Stimulated activated CD8-positive, alpha-beta memory T cell treated with anti-CD3 and anti-CD28 coated beads, Interleukin-4, amount 100 ng/mL, for 24 hours (primary cell): ENCODE measurements around the gene CTTNBP2.

Source experiments
- DNase-seq: peaks from one replicate; pipeline ENCODE4 v3.0.0-alpha.2; 2020; ENCODE audit warnings: low read depth

Gene CTTNBP2

DNA sequence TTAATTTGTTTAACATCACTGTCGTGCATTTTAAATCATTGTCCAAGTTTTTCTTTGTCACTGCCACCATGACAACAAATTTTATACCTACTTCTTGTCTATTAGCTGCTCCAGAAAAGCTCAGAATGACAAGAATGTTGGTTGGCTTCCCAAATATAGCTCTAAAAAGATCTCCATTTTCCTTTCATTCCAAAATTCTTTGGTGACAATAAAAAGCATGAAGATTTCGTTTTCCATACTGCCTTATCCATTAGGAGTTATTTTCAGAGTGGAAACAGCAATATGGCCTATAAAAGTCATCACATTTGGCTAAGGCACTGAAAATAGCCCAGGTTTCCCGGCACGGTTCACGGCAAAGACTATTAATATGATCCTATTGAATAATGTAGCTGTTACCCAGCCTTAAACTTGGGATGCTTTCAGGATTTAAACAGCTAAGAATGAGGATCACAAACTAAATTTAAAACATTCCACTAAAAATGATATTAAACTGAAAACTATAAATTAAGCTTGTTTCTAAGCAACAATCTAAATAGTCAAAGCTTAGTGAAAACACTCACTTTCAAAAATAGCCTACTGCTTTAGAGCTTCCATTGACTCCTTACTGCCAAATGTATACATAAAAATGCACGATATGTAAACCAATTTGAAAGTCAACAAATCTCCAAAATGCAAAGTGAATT lies 2.7 kb downstream of the CTTNBP2 start:
- DNase-seq: no peak

DNA sequence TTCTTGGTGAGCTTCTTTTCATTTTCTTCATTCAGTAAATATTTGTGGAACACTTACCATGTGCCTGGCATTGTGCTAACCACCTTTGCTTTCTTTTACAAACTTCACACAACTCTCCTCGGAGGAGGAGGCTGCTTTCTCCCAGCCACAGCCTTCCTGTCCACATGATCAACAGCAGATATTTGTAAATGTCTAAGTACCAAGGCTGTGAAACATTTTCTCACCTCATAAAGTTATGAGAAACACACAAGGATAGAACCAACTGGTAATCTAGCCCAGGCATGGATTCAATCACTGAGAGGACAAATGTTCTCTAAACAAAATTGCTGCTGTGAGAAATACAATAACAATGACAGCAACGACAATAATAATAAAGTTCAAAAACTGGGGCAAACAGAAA lies 3.9 kb downstream of the CTTNBP2 start:
- no peak for DNase-seq

DNA sequence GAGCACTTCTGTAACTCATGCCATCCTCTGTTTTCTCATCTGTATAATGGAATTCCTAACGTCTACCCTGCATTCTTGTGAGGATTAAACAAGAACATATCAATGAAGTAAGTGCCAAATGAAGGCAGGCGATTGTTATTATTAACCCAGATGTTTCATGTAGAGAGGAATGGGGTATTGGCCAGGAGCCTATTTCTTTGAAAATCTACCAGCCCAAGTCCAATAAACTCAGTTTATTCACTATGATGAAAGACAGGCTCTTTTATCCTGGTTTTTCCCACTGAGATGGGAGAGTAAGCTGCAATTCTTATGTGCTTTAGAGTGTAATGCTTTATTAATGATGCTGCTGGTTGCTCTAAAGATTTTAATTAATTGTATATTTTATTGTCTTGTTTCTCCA lies 9.6 kb downstream of the CTTNBP2 start:
- DNase-seq: no peak

DNA sequence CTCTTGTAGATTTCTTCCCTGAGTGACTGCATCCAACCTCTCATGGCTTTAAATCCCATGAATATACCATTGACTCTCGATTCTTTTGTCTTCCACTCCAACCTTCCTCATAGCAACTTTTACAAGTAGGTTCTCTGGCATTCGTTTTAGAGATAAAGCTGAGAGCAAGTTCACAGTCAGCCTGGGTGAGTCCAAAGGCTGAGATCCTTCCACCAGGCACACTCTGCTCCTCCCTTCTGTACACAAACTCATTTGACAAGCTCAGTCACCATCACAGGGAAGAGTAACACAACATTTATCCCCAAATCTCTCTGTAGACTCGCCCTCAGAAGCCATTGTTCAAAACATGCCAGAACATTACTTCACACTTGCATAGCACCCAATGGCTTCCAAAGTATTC lies 10.9 kb downstream of the CTTNBP2 start:
- DNase-seq: no peak

DNA sequence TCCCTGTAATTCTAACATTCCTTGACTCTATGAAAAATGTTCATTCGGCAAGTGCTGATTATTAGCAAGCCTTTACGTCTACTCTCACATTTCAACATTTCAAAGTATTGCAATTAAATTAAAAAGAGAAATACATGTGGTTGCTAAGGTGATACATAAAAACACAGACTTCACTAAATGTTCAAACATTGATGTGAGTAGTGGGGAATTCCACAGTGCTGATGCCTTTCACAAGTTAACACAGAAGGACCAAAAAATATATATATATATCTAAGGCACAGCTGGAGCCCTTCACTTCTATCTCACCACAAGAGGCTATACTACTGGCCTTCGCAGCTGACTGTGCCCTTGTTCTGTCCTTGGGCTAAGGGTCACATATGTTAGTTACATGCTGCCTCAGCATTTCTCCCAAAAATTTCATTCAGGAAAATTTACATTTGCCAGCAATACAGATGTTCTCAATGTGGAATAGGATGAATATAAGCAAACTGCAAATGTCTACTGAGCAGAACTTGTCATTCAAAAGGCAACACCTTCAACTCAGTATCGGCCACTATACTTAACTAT lies 13.9 kb downstream of the CTTNBP2 start:
- no peak for DNase-seq

DNA sequence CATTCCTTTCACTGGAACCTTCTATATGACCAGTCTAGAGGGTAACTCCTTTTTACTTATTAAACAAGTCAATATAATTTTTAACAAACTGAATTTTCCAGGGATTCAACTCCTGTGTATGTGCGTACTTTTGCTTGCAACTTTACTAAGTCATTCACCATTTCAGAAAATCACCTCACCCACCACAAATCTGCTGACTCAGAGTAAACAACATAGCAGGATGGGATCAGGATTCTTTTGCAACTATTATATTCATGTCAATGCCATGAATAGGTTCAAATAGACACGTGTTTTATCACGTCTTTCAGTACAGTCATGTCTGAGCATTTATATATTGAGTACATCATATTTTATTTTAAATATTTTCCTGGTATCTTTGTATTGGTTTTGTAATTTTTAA lies 14.5 kb downstream of the CTTNBP2 start:
- no peak for DNase-seq

DNA sequence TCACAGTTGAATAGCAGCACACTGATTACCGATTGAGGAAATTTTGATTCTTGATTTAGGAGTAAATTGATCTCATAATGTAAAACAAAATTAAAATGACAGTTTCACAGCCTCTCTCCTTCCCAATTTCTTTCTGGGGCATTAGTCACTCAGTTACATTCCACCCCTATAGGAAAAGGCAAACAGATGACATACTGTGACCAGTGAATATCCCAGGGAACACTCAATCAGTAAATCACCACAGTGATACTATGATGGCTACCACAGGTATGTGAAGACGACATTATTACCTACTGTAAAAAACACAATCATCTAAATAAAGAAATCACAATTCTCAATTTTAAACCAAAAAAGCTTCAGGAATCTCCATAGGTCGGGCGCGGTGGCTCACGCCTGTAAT lies 15.5 kb downstream of the CTTNBP2 start:
- DNase-seq: no peak

DNA sequence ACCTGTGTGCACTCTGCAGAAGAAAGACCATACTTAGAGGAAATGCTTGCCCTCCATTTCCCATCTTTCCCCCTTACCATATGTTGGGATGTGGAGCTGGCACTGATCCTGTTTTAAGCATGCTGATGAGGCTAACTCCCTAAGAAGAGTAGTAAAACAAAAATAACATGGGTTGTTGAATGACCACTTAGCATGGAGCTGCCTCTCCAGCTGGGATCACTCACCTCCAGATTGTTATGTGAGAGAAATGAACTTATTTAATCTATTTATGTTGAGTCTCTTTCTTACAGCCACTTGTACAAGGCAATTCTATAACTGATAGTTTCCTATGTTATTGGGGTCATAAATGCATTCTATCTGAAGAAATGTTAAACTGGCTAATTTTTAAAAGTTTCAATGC lies 17.0 kb downstream of the CTTNBP2 start:
- DNase-seq: no peak

DNA sequence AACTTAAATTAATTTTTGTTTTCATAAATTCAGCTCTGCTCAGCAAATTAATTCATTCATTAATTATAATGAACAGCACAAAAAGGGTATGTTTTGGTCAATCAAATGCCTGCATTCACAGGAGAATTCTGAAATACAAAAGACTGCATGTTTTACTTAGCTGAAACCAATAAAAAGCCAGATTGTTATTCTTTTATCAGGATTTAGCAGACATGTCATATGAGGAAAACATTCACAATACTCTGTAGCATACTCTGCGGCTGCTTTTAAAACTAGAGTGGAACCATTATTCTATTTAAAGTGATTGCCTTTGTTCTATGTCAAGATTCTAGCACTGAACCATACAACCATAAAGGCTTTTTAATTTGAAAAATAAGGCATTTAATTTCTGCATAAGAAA lies 19.1 kb downstream of the CTTNBP2 start:
- no peak for DNase-seq

DNA sequence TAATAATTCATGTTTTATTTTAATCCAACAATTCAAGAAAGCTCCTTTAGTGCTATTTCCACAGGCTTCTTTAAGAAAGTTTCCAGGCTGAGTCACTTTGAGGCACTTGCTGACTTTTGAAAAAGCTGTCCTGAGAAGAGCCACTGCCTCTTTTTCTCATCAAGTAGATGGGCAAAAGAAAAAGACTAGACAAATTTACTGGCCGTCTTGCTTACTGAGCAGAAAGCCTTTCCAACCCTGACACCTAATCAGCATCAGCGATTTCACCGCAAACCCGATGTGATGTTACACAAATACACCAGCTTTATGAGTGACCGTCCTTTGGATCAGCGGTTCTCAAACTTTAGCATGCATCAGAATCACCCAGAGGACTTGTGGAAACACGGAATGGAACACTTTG lies 24.3 kb downstream of the CTTNBP2 start:
- DNase-seq: no peak

DNA sequence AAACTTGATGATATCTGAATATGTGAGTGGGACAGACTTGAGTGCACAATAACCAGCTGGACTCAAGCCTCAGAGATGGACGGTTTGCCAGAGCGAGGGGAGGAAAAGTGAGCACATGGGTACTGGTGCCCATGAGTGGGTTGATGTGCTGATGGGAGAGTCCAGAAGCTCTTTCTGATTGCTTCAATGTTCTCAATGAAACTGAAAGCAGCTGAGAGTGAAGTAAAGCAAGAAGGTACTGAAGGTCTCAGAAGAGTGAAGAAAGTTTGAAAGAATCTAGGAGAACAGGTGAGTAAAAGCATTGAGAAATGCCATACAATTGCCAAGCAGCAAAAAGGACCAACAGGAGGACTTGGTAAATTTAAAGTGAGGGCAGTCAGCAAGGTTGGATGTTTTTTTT lies 28.6 kb downstream of the CTTNBP2 start:
- DNase-seq: no peak

DNA sequence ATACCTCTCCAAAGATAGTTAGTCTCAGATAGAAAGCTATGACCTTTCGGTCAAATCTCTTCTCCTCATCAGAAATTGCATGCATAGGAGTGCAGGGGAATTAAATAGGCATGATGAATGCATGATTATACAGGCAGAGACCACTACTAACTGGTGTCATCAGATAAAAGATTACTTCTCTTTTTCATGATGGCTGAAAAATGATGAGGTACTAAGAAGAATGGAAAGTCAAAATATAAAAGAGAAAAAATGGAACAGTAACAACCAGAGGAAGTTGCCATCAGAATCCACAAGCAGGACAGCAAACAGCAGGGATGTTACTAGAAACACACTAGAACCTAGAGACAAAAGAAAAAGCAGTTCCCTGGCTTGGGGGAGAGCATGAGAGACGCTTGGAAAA lies 31.6 kb downstream of the CTTNBP2 start:
- DNase-seq: no peak

DNA sequence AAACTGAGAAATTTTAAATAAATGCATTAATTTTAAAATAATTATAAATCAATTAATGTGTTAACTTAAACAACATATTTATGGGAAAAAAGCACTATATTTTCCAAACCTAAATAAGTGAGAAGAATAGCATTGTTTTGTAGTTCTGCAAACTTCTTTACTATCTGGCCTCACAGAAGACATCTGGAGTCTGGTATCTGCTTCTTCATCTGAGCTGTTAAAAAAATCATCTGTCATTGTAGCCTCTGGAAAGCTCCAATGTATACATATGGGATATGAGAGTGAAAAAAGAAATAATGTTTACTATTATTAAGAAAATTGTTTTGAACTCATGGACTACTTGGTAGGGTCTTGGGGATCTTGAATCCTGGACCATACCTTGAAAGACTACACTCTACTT lies 32.2 kb downstream of the CTTNBP2 start:
- no peak for DNase-seq

DNA sequence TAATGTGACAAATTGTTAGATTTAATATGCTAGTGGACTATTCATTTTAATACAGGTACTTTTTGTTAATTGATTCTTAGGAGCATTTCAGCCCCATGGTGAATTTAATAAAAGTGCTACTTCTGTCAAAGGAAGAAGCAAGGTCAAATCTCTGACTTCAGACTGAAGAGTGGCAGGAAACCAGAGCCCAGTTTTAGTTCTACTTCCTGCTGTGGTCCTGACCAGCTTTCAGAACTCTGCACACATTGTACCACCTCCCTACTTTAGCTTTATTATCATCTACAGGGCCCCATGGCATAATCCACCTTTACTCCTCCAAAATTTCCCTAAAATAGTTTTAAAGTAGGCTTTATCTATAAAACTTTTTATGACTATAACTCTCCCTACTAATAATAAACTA lies 33.7 kb downstream of the CTTNBP2 start:
- DNase-seq: no peak

DNA sequence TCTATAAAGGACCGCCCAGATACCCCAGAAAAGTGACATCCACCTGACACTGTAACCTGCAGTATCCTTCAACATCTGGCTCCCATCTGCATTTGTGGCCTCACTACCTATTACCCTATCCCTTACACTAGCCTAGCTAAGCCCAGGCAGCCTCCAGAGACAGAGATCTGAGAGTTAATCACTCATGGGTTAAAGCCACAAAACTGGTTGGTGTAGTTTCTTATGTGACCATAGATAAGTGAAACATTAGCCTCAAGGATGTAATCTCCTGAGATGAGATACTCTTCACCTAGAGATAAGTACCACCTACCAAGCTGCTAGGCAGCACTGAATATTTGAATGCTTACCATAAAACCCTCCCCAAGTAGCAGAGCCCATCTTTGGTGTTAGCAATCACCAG lies 35.4 kb downstream of the CTTNBP2 start:
- no peak for DNase-seq

DNA sequence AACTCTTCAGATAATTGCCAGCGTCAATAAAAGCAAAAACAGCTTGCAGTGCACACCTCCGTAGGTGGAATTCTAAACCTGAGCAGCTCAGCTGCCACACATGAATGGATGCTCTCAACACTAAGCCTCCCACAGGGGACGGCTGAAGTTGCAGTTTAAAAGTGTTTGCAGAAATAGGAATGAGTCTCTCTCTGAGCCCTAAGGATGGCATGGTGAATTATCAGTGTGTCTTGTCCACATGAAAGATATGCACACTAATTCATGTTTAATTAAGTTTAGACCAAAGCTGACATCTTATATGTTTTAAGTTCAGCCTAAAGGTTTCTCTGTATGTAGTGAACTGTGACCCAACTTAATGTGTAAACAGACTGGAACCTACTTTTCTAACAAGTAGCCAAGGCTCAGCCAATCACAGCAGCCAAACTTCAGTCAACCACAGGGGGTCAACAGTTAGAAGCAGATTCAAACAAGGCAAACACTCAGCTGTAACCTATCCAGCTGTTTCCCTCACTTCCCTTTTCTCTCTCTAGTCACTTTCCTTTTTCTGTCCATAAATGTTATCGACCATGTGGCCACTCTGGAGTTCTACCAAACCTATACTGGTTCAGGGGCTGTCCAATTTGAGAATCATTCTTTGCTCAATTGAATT lies 38.1 kb downstream of the CTTNBP2 start:
- no peak for DNase-seq

DNA sequence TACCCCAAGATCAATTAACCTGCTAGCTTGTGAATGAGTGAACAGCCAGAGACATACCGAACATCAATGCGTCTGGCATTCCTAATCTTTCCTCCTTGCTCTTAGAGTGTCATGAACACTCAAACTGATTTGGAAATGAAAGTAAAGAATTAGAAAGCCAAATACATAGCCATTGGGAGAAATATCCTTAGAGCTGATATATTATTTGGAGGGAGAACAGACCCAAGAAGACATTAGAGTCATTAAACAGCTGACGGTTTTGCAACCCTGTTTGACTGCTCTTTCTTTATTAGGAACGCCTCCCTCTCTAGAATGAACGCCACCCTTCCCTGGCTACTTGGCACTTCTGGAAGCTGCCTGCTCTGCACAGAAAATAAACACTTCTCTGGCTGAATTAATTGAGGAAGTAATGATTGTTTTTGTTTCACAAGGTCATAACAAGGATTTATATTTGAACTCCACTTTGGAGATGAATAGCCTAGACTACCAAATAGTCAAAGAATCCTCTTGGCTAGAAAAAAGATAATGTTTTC lies 42.8 kb downstream of the CTTNBP2 start:
- no peak for DNase-seq

DNA sequence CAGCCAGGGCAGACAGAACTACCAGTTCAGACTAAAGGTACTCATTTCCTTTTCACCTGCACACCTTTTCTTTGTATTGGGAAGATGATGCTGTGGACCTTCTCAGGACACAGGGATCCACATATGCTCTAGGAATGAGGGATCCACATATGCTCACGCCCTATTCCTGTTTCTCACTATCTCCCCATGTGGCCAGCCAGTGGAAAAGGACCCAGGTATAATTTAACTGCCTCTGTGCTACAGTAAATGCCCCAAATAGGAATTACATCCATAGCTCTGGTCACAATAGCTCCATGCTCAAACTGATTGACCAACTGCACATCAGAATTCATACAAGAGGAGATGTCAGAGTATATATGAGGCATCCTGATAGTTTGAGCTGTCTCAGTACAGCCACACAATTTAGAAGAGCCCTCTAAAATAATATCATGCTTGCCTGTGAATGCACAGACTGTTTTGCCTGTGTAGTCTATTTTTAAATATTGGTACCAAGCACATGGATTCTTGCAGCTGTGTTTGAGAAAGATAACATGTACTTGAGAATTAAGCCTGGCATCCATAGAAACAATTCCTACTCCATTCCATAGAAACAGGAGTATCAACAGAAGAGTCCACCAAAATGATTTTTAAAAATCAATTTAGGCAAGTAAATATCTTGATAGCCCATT lies 43.7 kb downstream of the CTTNBP2 start:
- DNase-seq: no peak

DNA sequence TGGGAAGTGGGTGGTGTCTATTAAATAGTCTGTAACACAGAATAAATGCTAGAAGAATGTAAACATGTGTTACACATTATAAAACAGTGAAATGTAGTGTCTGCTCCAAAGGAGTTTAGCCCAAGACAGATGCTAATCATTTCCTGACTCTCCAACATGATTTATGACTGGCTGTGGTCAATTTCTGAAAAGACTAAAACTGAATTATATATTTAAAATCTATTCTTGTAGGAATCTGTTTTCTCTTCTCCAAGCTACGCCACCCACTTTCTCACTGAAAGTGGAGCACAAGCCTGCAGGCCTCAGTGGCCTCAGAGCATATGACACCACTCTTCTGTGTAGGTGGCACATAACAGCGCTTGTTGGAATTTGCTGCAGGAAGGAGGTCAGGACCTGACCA lies 44.4 kb downstream of the CTTNBP2 start:
- no peak for DNase-seq

DNA sequence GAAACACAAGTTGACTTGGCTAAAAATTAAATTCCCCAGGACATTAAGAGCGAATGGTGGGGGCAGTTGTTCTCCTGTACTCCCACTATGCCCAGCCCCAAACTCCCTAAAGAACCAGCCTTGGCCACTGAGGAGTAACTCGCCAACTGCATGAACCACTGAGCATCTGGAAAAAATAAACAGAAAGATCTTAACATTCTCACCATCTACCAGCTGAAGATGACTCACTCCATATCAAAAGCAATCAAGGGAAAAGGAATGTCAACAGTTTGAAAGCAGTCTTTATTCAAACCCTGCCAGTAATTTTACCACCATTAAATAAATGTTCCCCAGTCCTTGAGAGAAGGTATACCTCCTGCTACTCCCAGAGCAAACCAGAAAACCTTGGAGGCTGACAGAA lies 45.4 kb downstream of the CTTNBP2 start:
- DNase-seq: no peak

DNA sequence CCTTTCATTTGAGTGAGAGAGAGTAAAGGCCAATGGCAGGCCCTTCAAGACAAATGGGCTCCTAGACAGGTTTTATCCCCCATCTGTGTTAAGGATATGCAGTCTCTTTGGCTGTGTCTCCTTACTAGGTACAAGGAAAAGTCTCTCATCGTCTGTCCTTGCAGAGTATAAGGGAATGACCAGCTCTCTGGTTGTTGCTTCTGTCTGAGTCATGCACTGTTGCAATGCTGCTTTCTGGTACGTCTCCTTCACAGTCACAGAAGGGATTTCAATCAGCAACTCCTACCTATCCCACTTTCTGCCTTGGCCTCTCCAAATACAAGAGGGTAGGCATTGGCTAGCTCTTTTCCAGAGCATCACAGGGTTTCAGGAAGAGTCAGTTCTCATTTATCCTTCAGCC lies 48.1 kb downstream of the CTTNBP2 start:
- DNase-seq: no peak

DNA sequence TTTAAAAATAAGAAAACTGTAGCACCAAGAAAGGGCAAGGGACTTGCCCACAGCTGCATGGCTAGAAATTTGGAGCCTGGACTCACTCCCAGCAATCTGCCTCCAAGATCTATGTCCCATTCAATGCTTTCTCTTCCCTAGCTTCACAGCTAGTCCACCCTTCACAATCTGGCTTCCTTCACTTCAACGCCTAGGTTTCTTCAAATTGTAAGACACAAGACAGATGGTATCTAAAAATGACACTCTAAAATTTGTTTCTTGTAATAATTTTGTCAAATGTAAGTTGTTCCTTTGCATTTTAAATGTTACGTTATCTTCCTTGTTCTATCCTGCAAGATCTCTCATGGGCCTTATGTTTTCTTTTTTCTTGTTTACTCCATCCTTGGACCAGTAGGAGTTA lies 48.6 kb downstream of the CTTNBP2 start:
- no peak for DNase-seq

DNA sequence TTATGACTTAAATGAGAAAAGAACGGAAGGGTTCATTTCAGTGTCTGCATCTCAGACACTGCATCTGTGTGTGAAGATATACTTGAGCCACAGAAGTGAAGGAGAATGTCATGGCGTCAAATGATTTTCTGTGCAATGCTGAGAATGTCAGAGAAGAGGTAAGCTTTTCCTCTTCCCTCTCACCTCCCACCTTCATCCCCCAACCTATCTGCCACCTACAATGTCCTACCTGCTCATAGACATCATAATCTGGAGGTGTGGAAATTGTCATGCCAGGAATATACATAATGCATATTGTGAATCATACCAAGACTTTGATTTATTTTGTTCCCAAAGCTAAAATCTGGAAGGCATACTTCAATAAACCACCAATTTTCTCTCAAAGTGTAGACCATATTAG lies 53.7 kb downstream of the CTTNBP2 start:
- no peak for DNase-seq
